Small intestine (tissue), 16 donors: ENCODE data around the gene SLC10A1. TPM values are rescaled to one million over a fixed set of nuclear protein-coding genes. Genes with fewer than 3 reads are reported as not detected.

Source experiments
- DNase-seq, 2 donors: peaks; one replicate each; pipeline versions ENCODE4 v3.0.0 to v3.0.0-alpha.2; 2013
- FAIRE-seq: peaks from 2 replicates; lab custom pipeline; 2012; peaks lifted over from hg19 to GRCh38; lab: Jason Lieb, UNC
- H3K27ac ChIP-seq, 3 donors: one replicate each; pipeline ENCODE4 v1.5.1; 2013; ENCODE audit warnings: low read length in 2 of 3, mild to moderate bottlenecking in 2 of 3, control low read depth in 1 of 3, inconsistent platforms in 1 of 3, low read depth in 1 of 3, moderate library complexity in 1 of 3
- H3K27me3 ChIP-seq, 3 donors: one replicate each; pipeline ENCODE4 v1.6.1; 2013; ENCODE audit warnings: low read length in 3 of 3, inconsistent platforms in 1 of 3; ENCODE audit not compliant: control insufficient read depth in 3 of 3, insufficient read depth in 3 of 3
- H3K36me3 ChIP-seq, 3 donors: one replicate each; pipeline ENCODE4 v1.6.1; 2013; ENCODE audit warnings: low read length in 3 of 3, inconsistent platforms in 1 of 3, low read depth in 1 of 3, mild to moderate bottlenecking in 1 of 3, moderate library complexity in 1 of 3; ENCODE audit not compliant: control insufficient read depth in 3 of 3, insufficient read depth in 2 of 3
- H3K4me1 ChIP-seq, 3 donors: one replicate each; pipeline ENCODE4 v1.6.1; 2013; ENCODE audit warnings: low read length in 2 of 3, inconsistent platforms in 1 of 3, low read depth in 1 of 3, mild to moderate bottlenecking in 1 of 3, moderate library complexity in 1 of 3; ENCODE audit not compliant: control insufficient read depth in 3 of 3, insufficient read depth in 2 of 3
- H3K4me3 ChIP-seq, 3 donors: one replicate each; pipeline ENCODE4 v1.5.1; 2013; ENCODE audit warnings: low read length in 3 of 3, control low read depth in 1 of 3, inconsistent platforms in 1 of 3, low read depth in 1 of 3, mild to moderate bottlenecking in 1 of 3, moderate library complexity in 1 of 3
- H3K9me3 ChIP-seq, 2 donors: one replicate each; pipeline ENCODE4 v1.6.1; 2013; ENCODE audit warnings: low read depth in 1 of 2, low read length in 1 of 2; ENCODE audit not compliant: control insufficient read depth in 2 of 2, insufficient read depth in 1 of 2
- WGBS, 3 donors: extraction: QIAGEN DNeasy Blood & Tissue Kit; methylation state at CpG; one replicate each; pipeline ENCODE4 v1.1.7; 2013; 5-methylcytosine and 5-hydroxymethylcytosine counted together
- long read RNA-seq, 10 donors: transcript quantifications; one replicate each; lab custom pipeline, GENCODE V29; 2026
- polyA plus RNA-seq, 4 donors: library from polyadenylated mRNA; stranded (reverse) in 3 of 4; unstranded in 1 of 4; fragments of 200-250 nt in 3 of 4; fragments of 120-200 nt in 1 of 4; gene quantifications; one replicate each; pipeline versions ENCODE4 v1.2.1 to v1.2.3, GENCODE V29; 2013
- donor health status: healthy with polysubstance abuse.
- donor health status: control.
- donor health status: control.
- donor health status: Bipolar disorder and iron deficiency.
- donor health status: healthy.

The SLC10A1 gene
- under 1 TPM in 2 of 4 donors, not detected in 2; 0.04 to 0.12 TPM for polyA plus RNA-seq
- long read RNA-seq, donor 1, result 0 reads
- long read RNA-seq, donor 2, result 0 reads
- long read RNA-seq, donor 3, result 0 reads
- long read RNA-seq, donor 4, result 0 reads
- long read RNA-seq, donor 5, result 0 reads
- long read RNA-seq, donor 6, result 0 reads
- long read RNA-seq, donor 7, result 0 reads
- long read RNA-seq, donor 8, result 0 reads
- long read RNA-seq, donor 9, result 0 reads
- long read RNA-seq, donor 10, result 0 reads

GRCh38 chr14:69796797-69797500 lies at the start of gene SLC10A1:
Gene SLC10A1 (minus strand): TSS chr14:69797241. CDS start chr14:69797155, 86 bp downstream.
- H3K4me3 ChIP-seq, result no peak within 1 kb of the TSS
- DNase-seq (no peak), FAIRE-seq (no peak)
- no peaks in the 10 kb centered on the region for H3K27me3 ChIP-seq
- peaks cover 0 to 13% (median 5%) of the 10 kb centered on the region in 3 donors for H3K4me1 ChIP-seq
- 88 to 91% (median 90%) methylated on average over 11 of the region's 11 CpGs for WGBS, 3 donors
- peak within 1 kb of the TSS in 2 of 3 donors; percentile 32 to 38 for H3K27ac ChIP-seq
- H3K9me3 ChIP-seq, result no peaks in the 10 kb centered on the region
- H3K36me3 ChIP-seq, result no peaks in the 10 kb centered on the region

GRCh38 chr14:69845787-69846186 lies 48.7 kb upstream of the SLC10A1 start:
- H3K9me3 ChIP-seq, result no peaks in the 10 kb centered on the region
- 18 to 30% (median 23%) methylated on average over 5 of the region's 5 CpGs for WGBS, 3 donors
- DNase-seq, result peak in 1 of 2 donors; percentile 62
- H3K27me3 ChIP-seq, result peaks cover 0 to 5% (median 0%) of the 10 kb centered on the region in 3 donors
- H3K27ac ChIP-seq, result no peak overlapping the region
- no peak overlapping the region for H3K4me3 ChIP-seq
- no peak for FAIRE-seq
- H3K4me1 ChIP-seq, result no peaks in the 10 kb centered on the region
- no peaks in the 10 kb centered on the region for H3K36me3 ChIP-seq

- Histone ChIP-seq H3K4me1 (no peaks in the 10 kb centered on the region), H3K9me3 (no peaks in the 10 kb centered on the region), H3K36me3 (no peaks in the 10 kb centered on the region), H3K27ac (no peak overlapping the region), H3K4me3 (no peak overlapping the region), H3K27me3 (peaks cover 0 to 5% (median 0%) of the 10 kb centered on the region in 3 donors)
- FAIRE-seq (no peak), DNase-seq (no peak)
- 63 to 86% (median 77%) methylated on average over 2 of the region's 2 CpGs for WGBS, 3 donors
These were observed 48.1 kb upstream of the SLC10A1 start for GRCh38 chr14:69845050-69845581.

GRCh38 chr14:69844171-69844570 lies 47.1 kb upstream of the SLC10A1 start:
- H3K36me3 ChIP-seq, result no peaks in the 10 kb centered on the region
- peaks cover 0 to 5% (median 0%) of the 10 kb centered on the region in 3 donors for H3K27me3 ChIP-seq
- DNase-seq, result no peak
- H3K9me3 ChIP-seq, result no peaks in the 10 kb centered on the region
- H3K4me1 ChIP-seq, result no peaks in the 10 kb centered on the region
- 93 to 97% (median 96%) methylated on average over 2 of the region's 2 CpGs for WGBS, 3 donors
- no peak overlapping the region for H3K27ac ChIP-seq
- FAIRE-seq, result no peak
- no peak overlapping the region for H3K4me3 ChIP-seq

- WGBS, 3 donors, result 66 to 67% (median 67%) methylated on average over 13 of the region's 13 CpGs
- H3K27me3 ChIP-seq, result peaks cover 0 to 3% (median 0%) of the 10 kb centered on the region in 3 donors
These were observed 45.8 kb upstream of the SLC10A1 start for GRCh38 chr14:69842686-69843420.

GRCh38 chr14:69841656-69842055 lies 44.6 kb upstream of the SLC10A1 start:
- WGBS, 3 donors, result 50 to 51% (median 50%) methylated on average over 5 of the region's 5 CpGs
- peaks cover 0 to 3% (median 0%) of the 10 kb centered on the region in 3 donors for H3K27me3 ChIP-seq
- no peaks in the 10 kb centered on the region for H3K4me1 ChIP-seq
- no peaks in the 10 kb centered on the region for H3K36me3 ChIP-seq
- H3K9me3 ChIP-seq, result no peaks in the 10 kb centered on the region
- FAIRE-seq, result no peak
- no peak for DNase-seq
- H3K27ac ChIP-seq, result no peak overlapping the region
- H3K4me3 ChIP-seq, result no peak overlapping the region

More at GRCh38 chr14:69842686-69843420, 45.8 kb upstream of the SLC10A1 start:
- Histone ChIP-seq H3K27ac (no peak overlapping the region), H3K36me3 (no peaks in the 10 kb centered on the region), H3K4me1 (no peaks in the 10 kb centered on the region), H3K4me3 (no peak overlapping the region), H3K9me3 (no peaks in the 10 kb centered on the region)
- DNase-seq (no peak), FAIRE-seq (no peak)

GRCh38 chr14:69839661-69840060 lies 42.6 kb upstream of the SLC10A1 start:
- DNase-seq, result no peak
- Histone ChIP-seq H3K36me3 (no peaks in the 10 kb centered on the region), H3K27me3 (peaks cover 0 to 3% (median 0%) of the 10 kb centered on the region in 3 donors), H3K9me3 (no peaks in the 10 kb centered on the region), H3K4me3 (no peak overlapping the region), H3K27ac (no peak overlapping the region), H3K4me1 (no peaks in the 10 kb centered on the region)
- WGBS, 3 donors, result 91 to 95% (median 95%) methylated on average over 3 of the region's 3 CpGs
- FAIRE-seq, result no peak

GRCh38 chr14:69838881-69839416 lies 41.9 kb upstream of the SLC10A1 start:
- Histone ChIP-seq H3K4me3 (no peak overlapping the region), H3K36me3 (no peaks in the 10 kb centered on the region), H3K9me3 (no peaks in the 10 kb centered on the region), H3K27ac (no peak overlapping the region), H3K27me3 (peaks cover 0 to 3% (median 0%) of the 10 kb centered on the region in 3 donors), H3K4me1 (no peaks in the 10 kb centered on the region)
- 59 to 84% (median 62%) methylated on average over 3 of the region's 3 CpGs for WGBS, 3 donors
- FAIRE-seq (no peak), DNase-seq (no peak)
